ENCODE results near the gene TMEM239. TPM values are rescaled to one million over a fixed set of nuclear protein-coding genes. Genes with fewer than 3 reads are reported as not detected.

The TMEM239 gene
- total RNA-seq, 3 donors from 2014 or later: under 0.01 TPM; not detected in 2

- DNase-seq (ENCODE audit: low spot score in 2 of 2): no peak
- no peaks in the 10 kb centered on the region for H3K36me3 ChIP-seq
- intact Hi-C loops (cut with DNase I; ENCODE audit: low total_unique reads): no loop called here
Measured at GRCh38 chr20:2793471-2793870, 22.7 kb upstream of the TMEM239 start.

GRCh38 chr20:2794202-2794748 is 21.9 kb upstream of the TMEM239 start:
- no peaks in the 10 kb centered on the region for H3K4me1 ChIP-seq
- H3K27me3 ChIP-seq: peaks cover 0 to 3% of the 10 kb centered on the region in 2 donors

More at GRCh38 chr20:2793471-2793870, 22.7 kb upstream of the TMEM239 start:
- Histone ChIP-seq H3K27ac (no peak overlapping the region), H3K4me1 (no peaks in the 10 kb centered on the region), H3K9me3 (no peaks in the 10 kb centered on the region), H3K4me3 (no peak overlapping the region), H3K27me3 (no peaks in the 10 kb centered on the region)
- TF ChIP-seq POLR2A (IDR thresholded peaks at IDR 0.05): no peak
- TF ChIP-seq CTCF (IDR thresholded peaks at IDR 0.05): no peak
- no peak for TF ChIP-seq POLR2AphosphoS5 (IDR thresholded peaks at IDR 0.05)

GRCh38 chr20:2794866-2795447 is 21.2 kb upstream of the TMEM239 start:
- Histone ChIP-seq H3K9me3 (no peaks in the 10 kb centered on the region), H3K4me3 (no peak overlapping the region), H3K36me3 (no peaks in the 10 kb centered on the region), H3K4me1 (no peaks in the 10 kb centered on the region), H3K27me3 (peaks cover 0 to 5% of the 10 kb centered on the region in 2 donors), H3K27ac (no peak overlapping the region)
- intact Hi-C loops (cut with DNase I; ENCODE audit: low total_unique reads): no loop called here
- no peak for DNase-seq (ENCODE audit: low spot score in 2 of 2)
- TF ChIP-seq CTCF (IDR thresholded peaks at IDR 0.05) (no peak), POLR2A (IDR thresholded peaks at IDR 0.05) (no peak)

More at GRCh38 chr20:2794202-2794748, 21.9 kb upstream of the TMEM239 start:
- Histone ChIP-seq H3K36me3 (no peaks in the 10 kb centered on the region), H3K27ac (no peak overlapping the region), H3K9me3 (no peaks in the 10 kb centered on the region), H3K4me3 (no peak overlapping the region)
- intact Hi-C loops (cut with DNase I; ENCODE audit: low total_unique reads): no loop called here
- TF ChIP-seq POLR2A (IDR thresholded peaks at IDR 0.05) (no peak), POLR2AphosphoS5 (IDR thresholded peaks at IDR 0.05) (no peak), CTCF (IDR thresholded peaks at IDR 0.05) (no peak)
- DNase-seq (ENCODE audit: low spot score in 2 of 2): no peak

- intact Hi-C loops (cut with DNase I; ENCODE audit: low total_unique reads): no loop called here
- no peak overlapping the region for H3K4me3 ChIP-seq
- no peak overlapping the region for H3K27ac ChIP-seq
- no peaks in the 10 kb centered on the region for H3K4me1 ChIP-seq
- DNase-seq (ENCODE audit: low spot score in 2 of 2): no peak
- peaks cover 0 to 5% of the 10 kb centered on the region in 2 donors for H3K27me3 ChIP-seq
- H3K36me3 ChIP-seq: no peaks in the 10 kb centered on the region
- no peaks in the 10 kb centered on the region for H3K9me3 ChIP-seq
- TF ChIP-seq POLR2AphosphoS5 (IDR thresholded peaks at IDR 0.05) (no peak), CTCF (IDR thresholded peaks at IDR 0.05) (no peak), POLR2A (IDR thresholded peaks at IDR 0.05) (no peak)
Measured at GRCh38 chr20:2795451-2795850, 20.7 kb upstream of the TMEM239 start.

GRCh38 chr20:2796011-2796660 is 20.0 kb upstream of the TMEM239 start:
- Histone ChIP-seq H3K27me3 (peaks cover 0 to 5% of the 10 kb centered on the region in 2 donors), H3K36me3 (no peaks in the 10 kb centered on the region), H3K4me3 (no peak overlapping the region), H3K4me1 (no peaks in the 10 kb centered on the region), H3K27ac (no peak overlapping the region), H3K9me3 (no peaks in the 10 kb centered on the region)
- intact Hi-C loops (cut with DNase I; ENCODE audit: low total_unique reads): loop anchor here (1.0 kb wide), 1 partner anchor 10 kb away; no protein-coding TSS in a partner anchor
- TF ChIP-seq POLR2AphosphoS5 (IDR thresholded peaks at IDR 0.05) (no peak), POLR2A (IDR thresholded peaks at IDR 0.05) (no peak), CTCF (IDR thresholded peaks at IDR 0.05) (no peak)
- DNase-seq (ENCODE audit: low spot score in 2 of 2): no peak

Measured in breast epithelium (tissue), 4 donors.